Measurements from ENCODE around the gene RPS6KC1.
"Not testable (repeated sequence)": the region's sequence is repeated elsewhere in the genome, so short reads cannot be mapped to it uniquely, and the experiment has no call there.

Gene RPS6KC1

DNA sequence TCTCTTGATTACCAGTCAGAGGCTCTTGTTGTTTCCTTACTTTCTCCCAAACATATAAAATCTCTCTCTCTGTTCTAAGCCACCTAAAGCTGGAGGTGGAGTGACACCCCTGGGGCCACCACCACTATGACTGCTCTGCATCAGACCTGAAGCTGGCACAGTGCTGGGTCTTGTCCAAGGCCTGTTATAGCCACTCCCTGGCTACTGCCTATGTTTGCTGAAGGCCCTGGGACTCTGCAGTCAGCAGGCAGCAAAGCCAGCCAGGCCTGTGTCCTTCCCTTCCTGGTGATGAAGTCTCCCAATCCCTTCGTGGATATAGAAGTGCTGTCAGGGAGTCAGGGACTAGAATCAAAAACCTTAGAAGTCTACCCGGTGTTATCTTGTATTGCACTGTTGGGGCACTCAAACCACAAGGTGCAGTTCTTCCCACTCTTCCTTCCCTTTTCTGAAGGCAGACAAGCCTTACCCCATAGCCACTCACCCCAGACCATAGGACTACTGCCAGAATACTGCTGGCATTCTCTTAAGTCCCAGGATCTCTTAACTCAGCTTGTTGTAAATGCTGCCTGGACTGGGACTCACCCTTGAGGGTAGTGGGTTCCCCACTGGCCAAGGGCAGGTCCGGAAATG, 103.1 kb downstream of the RPS6KC1 start:
- Histone ChIP-seq H3K27ac (peak overlapping the region; percentile 17 to 59), H3K4me3 (no peak overlapping the region)
- DNase-seq (ENCODE audit: low spot score), result no peak
- TF ChIP-seq, protein P1, sequence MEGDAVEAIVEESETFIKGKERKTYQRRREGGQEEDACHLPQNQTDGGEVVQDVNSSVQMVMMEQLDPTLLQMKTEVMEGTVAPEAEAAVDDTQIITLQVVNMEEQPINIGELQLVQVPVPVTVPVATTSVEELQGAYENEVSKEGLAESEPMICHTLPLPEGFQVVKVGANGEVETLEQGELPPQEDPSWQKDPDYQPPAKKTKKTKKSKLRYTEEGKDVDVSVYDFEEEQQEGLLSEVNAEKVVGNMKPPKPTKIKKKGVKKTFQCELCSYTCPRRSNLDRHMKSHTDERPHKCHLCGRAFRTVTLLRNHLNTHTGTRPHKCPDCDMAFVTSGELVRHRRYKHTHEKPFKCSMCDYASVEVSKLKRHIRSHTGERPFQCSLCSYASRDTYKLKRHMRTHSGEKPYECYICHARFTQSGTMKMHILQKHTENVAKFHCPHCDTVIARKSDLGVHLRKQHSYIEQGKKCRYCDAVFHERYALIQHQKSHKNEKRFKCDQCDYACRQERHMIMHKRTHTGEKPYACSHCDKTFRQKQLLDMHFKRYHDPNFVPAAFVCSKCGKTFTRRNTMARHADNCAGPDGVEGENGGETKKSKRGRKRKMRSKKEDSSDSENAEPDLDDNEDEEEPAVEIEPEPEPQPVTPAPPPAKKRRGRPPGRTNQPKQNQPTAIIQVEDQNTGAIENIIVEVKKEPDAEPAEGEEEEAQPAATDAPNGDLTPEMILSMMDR (IDR thresholded peaks at IDR 0.05), result no peak

DNA sequence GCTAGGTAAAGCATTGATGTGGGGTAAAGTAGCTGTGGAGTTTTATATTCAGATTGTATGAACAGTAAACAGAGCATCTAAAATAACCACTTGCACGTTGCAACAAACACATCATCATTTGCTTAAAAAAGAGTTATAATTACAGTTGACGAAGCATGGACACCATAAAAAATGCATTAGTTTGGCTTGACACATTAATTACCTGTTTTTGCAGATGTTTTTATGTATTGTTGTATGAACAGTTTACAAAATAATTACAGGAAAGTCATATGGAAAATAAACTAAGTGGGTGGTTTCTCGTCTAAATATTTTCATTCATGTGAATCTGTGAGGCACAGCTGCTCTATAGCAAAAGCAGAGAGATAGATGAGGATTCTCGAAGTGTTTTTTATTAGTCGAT, 108.3 kb downstream of the RPS6KC1 start:
- TF ChIP-seq, protein P1 (IDR thresholded peaks at IDR 0.05), result no peak
- H3K4me3 ChIP-seq, result peak overlapping the region; percentile 17

DNA sequence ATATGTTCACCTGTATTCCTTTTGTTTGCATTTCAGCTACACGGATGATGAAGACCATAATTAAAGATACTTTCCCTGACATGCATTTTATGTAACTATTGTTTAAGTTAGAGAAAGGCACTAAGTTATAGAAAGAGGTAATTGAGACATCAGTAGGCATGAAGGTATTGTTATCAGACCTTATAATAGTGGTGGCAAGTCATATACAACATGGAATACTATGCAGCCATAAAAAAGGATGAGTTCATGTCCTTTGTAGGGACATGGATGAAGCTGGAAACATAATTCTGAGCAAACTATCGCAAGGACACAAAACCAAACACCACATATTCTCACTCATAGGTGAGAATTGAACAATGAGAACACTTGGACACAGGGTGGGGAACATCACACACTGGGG, 109.4 kb downstream of the RPS6KC1 start:
- not testable (repeated sequence) for H3K4me3 ChIP-seq; DNase-seq (ENCODE audit: low spot score); H3K27ac ChIP-seq

More for the DNA sequence above, 108.3 kb downstream of the RPS6KC1 start:
- DNase-seq (ENCODE audit: low spot score), result no peak
- H3K27ac ChIP-seq, result peak overlapping the region; percentile 21 to 79

DNA sequence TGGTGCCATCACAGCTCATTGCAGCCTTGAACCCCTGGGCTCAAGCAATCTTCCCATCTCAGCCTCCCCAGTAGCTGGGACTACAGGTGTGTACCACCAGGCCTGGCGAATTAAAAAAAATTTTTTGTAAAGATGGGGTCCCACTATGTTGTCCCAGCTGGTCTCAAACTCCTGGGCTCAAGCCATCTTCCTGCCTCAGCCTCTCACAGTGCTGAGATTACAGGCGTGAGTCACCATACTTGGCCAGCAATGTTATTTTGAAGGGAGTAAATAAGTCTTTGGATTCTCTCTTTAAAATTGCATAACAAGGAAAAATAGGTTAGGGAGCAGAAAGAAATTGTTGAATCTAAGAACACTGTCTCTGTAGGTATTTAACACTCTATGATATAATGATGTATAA, 111.3 kb downstream of the RPS6KC1 start:
- no peak for DNase-seq (ENCODE audit: low spot score)
- TF ChIP-seq, protein P1 (IDR thresholded peaks at IDR 0.05), result no peak
- Histone ChIP-seq H3K4me3 (no peak overlapping the region), H3K27ac (peak overlapping the region; percentile 30 to 79)

DNA sequence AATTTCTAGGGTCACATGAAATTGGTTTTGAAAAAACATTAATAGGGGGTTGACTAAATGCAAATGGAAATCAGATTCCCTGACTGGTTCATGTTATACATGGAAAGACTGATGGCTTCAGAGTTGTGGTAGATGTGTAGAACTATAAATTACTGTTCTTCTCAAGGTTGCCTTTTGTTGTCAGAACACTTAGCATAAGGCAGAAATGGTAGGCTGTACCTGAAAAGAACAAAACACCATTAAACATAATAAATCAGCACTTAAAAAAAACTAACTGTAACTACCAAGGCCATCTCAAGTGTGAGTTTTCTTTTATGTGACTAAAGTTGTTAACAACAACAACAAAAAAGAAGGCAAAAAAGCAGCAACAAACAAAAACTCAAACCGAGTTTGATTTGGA, 111.8 kb downstream of the RPS6KC1 start:
- peak overlapping the region; percentile 30 to 79 for H3K27ac ChIP-seq
- TF ChIP-seq, protein P1 (IDR thresholded peaks at IDR 0.05), result no peak
- DNase-seq (ENCODE audit: low spot score), result no peak
- no peak overlapping the region for H3K4me3 ChIP-seq

DNA sequence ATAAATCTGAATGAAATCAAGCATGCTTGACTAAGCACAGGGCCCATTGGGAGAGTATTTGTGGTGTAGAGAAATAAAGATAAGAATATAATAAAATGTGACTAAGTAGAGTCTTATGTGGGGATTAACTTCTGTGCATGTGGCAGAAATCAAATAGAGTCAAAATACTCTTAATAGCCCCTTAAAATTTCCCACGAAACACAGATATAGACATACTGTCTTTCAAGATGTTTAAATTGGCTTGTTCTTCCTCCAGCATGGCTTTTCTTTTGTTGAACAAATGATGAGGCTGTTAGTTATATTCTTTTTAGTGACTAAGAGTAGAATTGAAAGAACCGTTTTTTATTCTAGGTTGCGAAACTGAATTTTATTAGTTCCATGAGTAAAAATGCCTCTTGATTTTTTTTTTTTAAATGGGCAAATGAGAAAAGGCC, 112.3 kb downstream of the RPS6KC1 start:
- peak overlapping the region; percentile 30 to 79 for H3K27ac ChIP-seq

DNA sequence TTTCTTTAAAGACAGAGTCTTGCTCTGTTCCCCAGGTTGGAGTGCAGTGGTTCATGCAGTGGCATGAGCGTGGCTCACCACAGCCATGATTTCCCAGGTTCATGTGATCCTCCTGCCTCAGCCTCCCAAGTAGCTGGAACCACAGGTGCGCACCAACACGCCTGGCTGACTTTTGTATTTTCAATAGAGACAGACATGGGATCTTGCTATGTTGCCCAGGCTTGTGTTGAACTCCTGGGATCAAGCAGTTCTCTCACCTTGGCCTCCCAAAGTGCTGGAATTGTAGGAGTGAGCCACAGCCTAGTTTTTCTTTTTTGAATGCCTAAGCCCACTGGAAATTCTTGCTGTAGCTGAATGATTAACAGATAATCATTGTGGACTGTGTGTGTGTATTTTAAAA, 113.5 kb downstream of the RPS6KC1 start:
- TF ChIP-seq, protein P1 (IDR thresholded peaks at IDR 0.05), result no peak
- peak overlapping the region in 1 of 2 donors; percentile 79 for H3K27ac ChIP-seq
- DNase-seq (ENCODE audit: low spot score), result no peak
- no peak overlapping the region for H3K4me3 ChIP-seq

More for the DNA sequence above, 112.3 kb downstream of the RPS6KC1 start:
- TF ChIP-seq, protein P1 (IDR thresholded peaks at IDR 0.05), result no peak
- no peak for DNase-seq (ENCODE audit: low spot score)
- H3K4me3 ChIP-seq, result no peak overlapping the region
